ENCODE results near the gene PRPSAP1. TPM values are rescaled to one million over a fixed set of nuclear protein-coding genes. Genes with fewer than 3 reads are reported as not detected.

PRPSAP1 gene
- polyA plus RNA-seq, 3 donors, result 45.8 to 58.2 (median 51.2) TPM

DNA sequence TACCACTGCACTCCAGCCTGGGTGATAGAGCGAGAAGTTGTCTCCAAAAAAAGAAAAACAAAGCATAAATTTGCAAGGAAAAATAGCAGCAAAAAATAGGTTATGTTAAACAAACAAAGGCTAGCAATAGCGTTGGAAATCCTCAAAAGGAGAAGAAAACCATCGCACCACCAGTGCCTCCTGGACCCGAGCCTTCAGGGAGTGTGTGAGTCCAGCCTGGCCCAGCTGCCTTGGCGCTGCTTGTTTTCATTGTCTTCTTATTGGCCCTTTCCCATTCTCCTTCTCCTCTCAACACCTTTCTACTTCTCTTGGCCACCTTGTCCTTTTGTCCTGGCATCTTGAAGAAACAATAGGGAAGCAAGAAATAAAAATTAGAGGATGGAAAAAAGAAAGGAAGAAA lies 93.0 kb downstream of the PRPSAP1 start:
- Histone ChIP-seq H3K4me2 (replicated peaks; ENCODE audit: extremely low read depth, low read length, poor library complexity, severe bottlenecking) (no peak overlapping the region), H3K4me1 (ENCODE audit: control insufficient read depth in 1 of 2, insufficient read depth in 2 of 2, low read length in 2 of 2) (peaks cover 45 to 53% of the 10 kb centered on the region in 2 donors), H3K9ac (ENCODE audit: insufficient read depth, low read length, poor library complexity, severe bottlenecking) (no peak overlapping the region), H2AFZ (ENCODE audit: insufficient read depth, low read depth, low read length, poor library complexity, severe bottlenecking) (no peak overlapping the region), H3K36me3 (replicated peaks in 1 of 2; ENCODE audit: control insufficient read depth in 1 of 2, insufficient read depth in 2 of 2, low read length in 2 of 2) (no peaks in the 10 kb centered on the region), H3K27ac (ENCODE audit: low read depth in 1 of 2, low read length in 2 of 2) (no peak overlapping the region), H3K4me3 (replicated peaks in 1 of 3; ENCODE audit: low read depth in 2 of 3, low read length in 3 of 3) (no peak overlapping the region), H3K9me3 (replicated peaks in 1 of 2; ENCODE audit: control insufficient read depth in 1 of 2, insufficient read depth in 1 of 2, low read length in 2 of 2) (no peaks in the 10 kb centered on the region), H4K20me1 (ENCODE audit: insufficient read depth, low read length) (no peaks in the 10 kb centered on the region), H3K79me2 (ENCODE audit: insufficient read depth, low read length) (peaks cover 4% of the 10 kb centered on the region), H3K27me3 (ENCODE audit: control insufficient read depth in 2 of 2, insufficient read depth in 2 of 2, low read length in 2 of 2) (no peaks in the 10 kb centered on the region)
- Mint-ChIP-seq H3K27ac (no peak overlapping the region), H3K36me3 (peaks cover 0 to 1% of the 10 kb centered on the region in 2 donors), H3K9me3 (peaks cover 0 to 3% (median 0%) of the 10 kb centered on the region in 7 donors), H3K4me3 (no peak overlapping the region), H3K27me3 (ENCODE audit: low read depth in 3 of 3) (peaks cover 1 to 10% (median 2%) of the 10 kb centered on the region in 3 donors), H3K4me1 (peaks cover 55% of the 10 kb centered on the region)
- WGBS (ENCODE audit: insufficient coverage), result 90% methylated on average over 4 of the region's 5 CpGs
- intact Hi-C loops (cut with micrococcal nuclease), result loop anchor here in 1 of 2 donors (10.0 kb wide), 2 partner anchors 474 to 486 kb away; partner anchors contain the start of genes MFSD11 and SRSF2
- peak in 1 of 3 donors; percentile 15 for DNase-seq
- no peak for TF ChIP-seq CTCF (IDR thresholded peaks at IDR 0.05)

GRCh38 chr17:76260220-76260619 lies 93.5 kb downstream of the PRPSAP1 start:
- Histone ChIP-seq H3K9ac (ENCODE audit: insufficient read depth, low read length, poor library complexity, severe bottlenecking) (no peak overlapping the region), H2AFZ (ENCODE audit: insufficient read depth, low read depth, low read length, poor library complexity, severe bottlenecking) (no peak overlapping the region), H3K4me3 (replicated peaks in 1 of 3; ENCODE audit: low read depth in 2 of 3, low read length in 3 of 3) (no peak overlapping the region), H3K27ac (ENCODE audit: low read depth in 1 of 2, low read length in 2 of 2) (no peak overlapping the region), H3K4me1 (ENCODE audit: control insufficient read depth in 1 of 2, insufficient read depth in 2 of 2, low read length in 2 of 2) (peaks cover 45 to 53% of the 10 kb centered on the region in 2 donors), H3K27me3 (ENCODE audit: control insufficient read depth in 2 of 2, insufficient read depth in 2 of 2, low read length in 2 of 2) (no peaks in the 10 kb centered on the region), H3K4me2 (replicated peaks; ENCODE audit: extremely low read depth, low read length, poor library complexity, severe bottlenecking) (no peak overlapping the region), H3K79me2 (ENCODE audit: insufficient read depth, low read length) (no peaks in the 10 kb centered on the region), H4K20me1 (ENCODE audit: insufficient read depth, low read length) (no peaks in the 10 kb centered on the region), H3K9me3 (replicated peaks in 1 of 2; ENCODE audit: control insufficient read depth in 1 of 2, insufficient read depth in 1 of 2, low read length in 2 of 2) (no peaks in the 10 kb centered on the region), H3K36me3 (replicated peaks in 1 of 2; ENCODE audit: control insufficient read depth in 1 of 2, insufficient read depth in 2 of 2, low read length in 2 of 2) (no peaks in the 10 kb centered on the region)
- Mint-ChIP-seq H3K36me3 (peaks cover 0 to 1% of the 10 kb centered on the region in 2 donors), H3K27ac (peak overlapping the region in 1 of 7 donors; percentile 54), H3K27me3 (ENCODE audit: low read depth in 3 of 3) (peaks cover 1 to 10% (median 2%) of the 10 kb centered on the region in 3 donors), H3K4me1 (peaks cover 55% of the 10 kb centered on the region), H3K9me3 (peaks cover 0 to 3% (median 0%) of the 10 kb centered on the region in 7 donors), H3K4me3 (no peak overlapping the region)
- intact Hi-C loops (cut with micrococcal nuclease), result loop anchor here in 1 of 2 donors (10.0 kb wide), 2 partner anchors 475 to 485 kb away; partner anchors contain the start of genes MFSD11 and SRSF2
- WGBS (ENCODE audit: insufficient coverage), result 100% methylated on average over 7 of the region's 7 CpGs
- TF ChIP-seq CTCF (IDR thresholded peaks at IDR 0.05), result no peak
- DNase-seq, result no peak

Small RNAs within 50 kb of the gene (small RNA-seq; reads per million reads assigned to genes)
- not detected for gene RF00019 (ENCODE audit: insufficient read length, low read depth)
- gene RNU6-24P (ENCODE audit: insufficient read length, low read depth), result not detected

Other genes starting within 250 kb of the PRPSAP1 start
- not detected for gene FOXJ1, start 212.7 kb downstream of the PRPSAP1 start, polyA plus RNA-seq
- gene RNF157, start 113.4 kb downstream of the PRPSAP1 start, polyA plus RNA-seq, result under 1 TPM in 1 of 3 donors, not detected in 2; 0.03 TPM
- 10 to 100 TPM in 1 of 3 donors, 1 to 10 TPM in 2; 1.4 to 88.6 (median 2.2) TPM for gene UBALD2, start 88.6 kb downstream of the PRPSAP1 start, polyA plus RNA-seq
- 1 to 10 TPM in 1 of 3 donors, under 1 TPM in 1, not detected in 1; 0.04 to 1.9 TPM for gene QRICH2, start 45.6 kb downstream of the PRPSAP1 start, polyA plus RNA-seq
- 10 to 100 TPM; 12.9 to 33.9 (median 19.1) TPM for gene SPHK1, start 30.7 kb upstream of the PRPSAP1 start, polyA plus RNA-seq
- gene UBE2O, start 99.2 kb upstream of the PRPSAP1 start, polyA plus RNA-seq, result 10 to 100 TPM in 1 of 3 donors, 1 to 10 TPM in 2; 1.3 to 15.1 (median 4.5) TPM
- gene AANAT, start 113.7 kb upstream of the PRPSAP1 start, polyA plus RNA-seq, result not detected
- gene RHBDF2, start 147.5 kb upstream of the PRPSAP1 start, polyA plus RNA-seq, result 100 to 1,000 TPM in 1 of 3 donors, 10 to 100 TPM in 2; 36.9 to 124 (median 68.6) TPM
- gene CYGB, start 183.8 kb upstream of the PRPSAP1 start, polyA plus RNA-seq, result not detected
- not detected for gene PRCD, start 186.1 kb upstream of the PRPSAP1 start, polyA plus RNA-seq
- gene ST6GALNAC2, start 231.9 kb upstream of the PRPSAP1 start, polyA plus RNA-seq, result 10 to 100 TPM in 2 of 3 donors, 1 to 10 TPM in 1; 8.3 to 11.8 (median 11.8) TPM